GM12801 (cell line): Measurements from ENCODE around the gene SEC24D.

Experiments used
- CTCF ChIP-seq: IDR thresholded peaks from one replicate; pipeline ENCODE4 v1.5.1; 2011; ENCODE audit warnings: control low read depth; ENCODE audit not compliant: insufficient read length; ENCODE audit errors: extremely low read depth

SEC24D gene

DNA sequence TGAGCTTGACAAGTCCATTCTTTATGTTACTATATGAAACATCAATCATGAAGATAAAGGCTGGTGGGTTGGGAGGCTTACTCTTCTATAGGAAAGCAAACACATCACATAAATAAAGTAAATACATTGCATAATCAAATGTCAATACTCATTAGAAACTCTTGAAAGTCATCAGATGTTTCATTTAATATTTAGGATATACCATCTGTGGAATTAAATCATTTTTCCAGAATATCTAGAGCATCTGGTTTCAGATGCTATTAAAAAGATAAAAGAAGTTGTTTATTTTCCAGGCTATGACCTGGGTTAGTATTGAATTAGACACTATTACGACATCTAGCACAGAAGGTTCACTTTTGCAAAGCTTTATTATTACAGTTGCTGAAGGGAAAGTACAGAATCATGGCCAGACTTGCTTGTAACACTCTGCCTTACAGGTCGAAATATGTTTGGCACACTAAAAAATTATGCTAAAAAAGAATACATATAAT lies 78.1 kb downstream of the SEC24D start:
- no peak for TF ChIP-seq CTCF

- no peak for TF ChIP-seq CTCF
Observed at GRCh38 chr4:118756958-118757357, 79.0 kb downstream of the SEC24D start.

GRCh38 chr4:118756429-118756828 lies 79.5 kb downstream of the SEC24D start:
- TF ChIP-seq CTCF: no peak

GRCh38 chr4:118755438-118756226 lies 80.3 kb downstream of the SEC24D start:
- no peak for TF ChIP-seq CTCF

DNA sequence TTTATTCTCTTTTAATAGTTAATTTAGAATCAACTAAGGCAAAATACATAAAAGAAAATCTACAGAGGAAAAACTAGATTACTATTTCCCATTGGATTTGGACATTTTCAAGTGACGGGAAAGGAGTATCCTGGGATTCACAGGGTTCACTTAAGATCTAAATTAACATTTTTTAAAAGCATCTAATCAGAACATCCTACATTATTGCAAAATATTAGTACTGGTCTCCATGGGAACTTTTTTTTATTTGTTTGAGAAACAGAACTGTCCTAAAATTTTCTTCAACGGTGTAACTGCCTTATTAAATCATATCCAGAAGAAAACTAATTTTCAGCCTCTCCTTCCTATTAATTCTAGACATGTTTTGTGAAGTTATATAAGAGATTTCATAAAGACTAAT lies 81.0 kb downstream of the SEC24D start:
- no peak for TF ChIP-seq CTCF

DNA sequence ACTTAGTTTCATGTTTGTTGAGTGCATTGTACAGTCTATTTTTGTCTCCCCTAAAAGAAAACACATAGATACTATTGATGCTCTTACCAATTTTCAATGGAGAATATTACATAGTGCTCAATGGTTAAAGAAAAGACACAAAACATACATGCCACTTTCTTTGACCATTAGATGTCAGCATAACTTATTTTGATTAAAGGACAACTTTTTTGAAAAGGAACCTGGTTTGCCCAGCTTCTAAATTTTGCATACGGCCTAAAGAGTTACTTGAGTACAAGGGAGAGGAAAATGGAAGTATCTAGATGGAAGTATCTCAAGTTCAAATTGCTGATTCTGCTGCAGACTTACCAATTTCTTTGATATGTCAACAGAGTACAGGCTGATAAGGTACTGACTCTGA lies 82.2 kb downstream of the SEC24D start:
- no peak for TF ChIP-seq CTCF

- no peak for TF ChIP-seq CTCF
Observed at GRCh38 chr4:118753096-118753495, 82.8 kb downstream of the SEC24D start.

DNA sequence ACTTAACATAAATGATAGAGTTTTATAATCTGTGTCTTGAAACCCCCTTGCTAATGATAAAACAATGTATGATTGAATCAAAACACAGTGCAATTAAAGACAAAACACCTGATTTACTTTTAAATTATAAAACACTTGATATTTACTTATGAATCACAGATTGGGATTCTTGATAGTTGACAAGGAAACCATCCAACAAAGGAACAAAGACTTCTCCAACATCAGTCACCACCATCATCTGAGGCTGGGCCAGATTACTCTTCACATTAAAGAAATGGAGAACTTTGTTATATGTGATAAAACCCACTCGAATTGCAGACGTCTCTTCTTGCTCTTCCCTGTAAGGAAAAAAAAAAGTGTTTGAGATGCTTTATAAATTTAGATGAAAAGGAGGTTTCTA lies 83.4 kb downstream of the SEC24D start:
- no peak for TF ChIP-seq CTCF
